HEK293 (cell line): ENCODE measurements around the gene AGAP1.
A peak's percentile ranks its signal among the peaks of the same experiment; 100 is the strongest.

Experiments
- BCL11B ChIP-seq: fragments of 450-650 bp; formaldehyde crosslinking; IDR thresholded peaks from 2 replicates; pipeline ENCODE4 v1.5.1; 2016; ENCODE audit warnings: low read depth, missing biosample characterization, missing genetic modification characterization
- CTCF ChIP-seq: fragments of 450-650 bp; formaldehyde crosslinking; IDR thresholded peaks from 2 replicates; pipeline ENCODE4 v1.5.1; 2016; ENCODE audit warnings: missing biosample characterization, missing genetic modification characterization
- EGR2 ChIP-seq: fragments of 450-650 bp; formaldehyde crosslinking; IDR thresholded peaks from 2 replicates; pipeline ENCODE4 v1.5.1; 2016; ENCODE audit warnings: low read depth, missing biosample characterization, missing genetic modification characterization
- KLF17 ChIP-seq: fragments of 450-650 bp; formaldehyde crosslinking; IDR thresholded peaks from 2 replicates; pipeline ENCODE4 v1.5.1; 2016; ENCODE audit warnings: missing biosample characterization, missing genetic modification characterization
- PRDM4 ChIP-seq: fragments of 450-650 bp; formaldehyde crosslinking; IDR thresholded peaks from 2 replicates; pipeline ENCODE4 v1.5.1; 2017; ENCODE audit warnings: missing biosample characterization, missing genetic modification characterization
- SCRT2 ChIP-seq: fragments of 450-650 bp; formaldehyde crosslinking; IDR thresholded peaks from 2 replicates; pipeline ENCODE4 v1.5.1; 2016; ENCODE audit warnings: missing biosample characterization, missing genetic modification characterization
- WT1 ChIP-seq: fragments of 450-650 bp; formaldehyde crosslinking; IDR thresholded peaks from 2 replicates; pipeline ENCODE4 v1.5.1; 2016; ENCODE audit warnings: missing biosample characterization, missing genetic modification characterization
- YY2 ChIP-seq: fragments of 450-650 bp; formaldehyde crosslinking; IDR thresholded peaks from 2 replicates; pipeline ENCODE4 v1.5.1; 2016; ENCODE audit warnings: missing biosample characterization, missing genetic modification characterization
- ZBTB1 ChIP-seq: fragments of 450-650 bp; formaldehyde crosslinking; IDR thresholded peaks from 2 replicates; pipeline ENCODE4 v1.5.1; 2016; ENCODE audit warnings: missing biosample characterization, missing genetic modification characterization
- ZBTB21 ChIP-seq: fragments of 450-650 bp; formaldehyde crosslinking; IDR thresholded peaks from 2 replicates; pipeline ENCODE4 v1.5.1; 2017; ENCODE audit warnings: missing biosample characterization, missing genetic modification characterization
- ZBTB26 ChIP-seq: fragments of 450-650 bp; formaldehyde crosslinking; optimal IDR thresholded peaks from 2 replicates; pipeline ENCODE3; 2016; ENCODE audit warnings: missing biosample characterization, mild to moderate bottlenecking, missing genetic modification characterization
- ZBTB7A ChIP-seq: fragments of 450-650 bp; formaldehyde crosslinking; IDR thresholded peaks from 2 replicates; pipeline ENCODE4 v1.5.1; 2016; ENCODE audit warnings: low read depth, missing biosample characterization, missing genetic modification characterization
- ZNF114 ChIP-seq: fragments of 450-650 bp; formaldehyde crosslinking; IDR thresholded peaks from 2 replicates; pipeline ENCODE4 v1.5.0; 2017; ENCODE audit warnings: missing biosample characterization, missing genetic modification characterization
- ZNF138 ChIP-seq: fragments of 450-650 bp; formaldehyde crosslinking; IDR thresholded peaks from 2 replicates; pipeline ENCODE4 v1.5.1; 2016; ENCODE audit warnings: missing biosample characterization, missing genetic modification characterization, borderline replicate concordance
- ZNF175 ChIP-seq: fragments of 450-650 bp; formaldehyde crosslinking; IDR thresholded peaks from 2 replicates; pipeline ENCODE4 v1.5.1; 2016; ENCODE audit warnings: missing biosample characterization, missing genetic modification characterization
- ZNF311 ChIP-seq: fragments of 450-650 bp; formaldehyde crosslinking; IDR thresholded peaks from 2 replicates; pipeline ENCODE4 v1.5.1; 2017; ENCODE audit warnings: missing biosample characterization, missing genetic modification characterization, borderline replicate concordance
- ZNF37A ChIP-seq: fragments of 450-650 bp; IDR thresholded peaks from 2 replicates; pipeline ENCODE4 v1.5.1; 2018; ENCODE audit warnings: missing biosample characterization, missing genetic modification characterization
- ZNF391 ChIP-seq: fragments of 450-650 bp; formaldehyde crosslinking; IDR thresholded peaks from 2 replicates; pipeline ENCODE4 v1.5.1; 2016; ENCODE audit warnings: low read depth, missing biosample characterization, missing genetic modification characterization, borderline replicate concordance
- ZNF558 ChIP-seq: fragments of 450-650 bp; formaldehyde crosslinking; IDR thresholded peaks from 2 replicates; pipeline ENCODE4 v1.5.1; 2016; ENCODE audit warnings: missing biosample characterization, missing genetic modification characterization
- ZNF629 ChIP-seq: fragments of 450-650 bp; formaldehyde crosslinking; IDR thresholded peaks from 2 replicates; pipeline ENCODE4 v1.5.1; 2017; ENCODE audit warnings: missing biosample characterization, missing genetic modification characterization
- ZNF660 ChIP-seq: fragments of 450-650 bp; IDR thresholded peaks from 2 replicates; pipeline ENCODE4 v1.5.1; 2018; ENCODE audit warnings: missing biosample characterization, mild to moderate bottlenecking, missing genetic modification characterization
- ZNF692 ChIP-seq: fragments of 450-650 bp; formaldehyde crosslinking; IDR thresholded peaks from 2 replicates; pipeline ENCODE4 v1.5.1; 2016; ENCODE audit warnings: missing biosample characterization, missing genetic modification characterization
- ZNF707 ChIP-seq: fragments of 450-650 bp; formaldehyde crosslinking; IDR thresholded peaks from 2 replicates; pipeline ENCODE4 v1.5.1; 2016; ENCODE audit warnings: missing biosample characterization, missing genetic modification characterization
- ZNF830 ChIP-seq: fragments of 450-650 bp; IDR thresholded peaks from 2 replicates; pipeline ENCODE4 v1.5.0; 2018; ENCODE audit warnings: missing biosample characterization, missing genetic modification characterization, low read depth, mild to moderate bottlenecking, moderate library complexity
- ZXDB ChIP-seq: fragments of 450-650 bp; formaldehyde crosslinking; IDR thresholded peaks from 2 replicates; pipeline ENCODE4 v1.5.1; 2016; ENCODE audit warnings: missing biosample characterization, missing genetic modification characterization
- TF ChIP-seq, protein P1 (sequence below): fragments of 450-650 bp; formaldehyde crosslinking; IDR thresholded peaks from 2 replicates; pipeline ENCODE4 v1.5.1; 2016; ENCODE audit warnings: missing biosample characterization, missing genetic modification characterization
- TF ChIP-seq, protein P2 (sequence below): fragments of 450-650 bp; formaldehyde crosslinking; IDR thresholded peaks from 2 replicates; pipeline ENCODE4 v1.5.1; 2016; ENCODE audit warnings: missing biosample characterization, missing genetic modification characterization, low read depth

Gene AGAP1

GRCh38 chr2:236078297-236079255 is 584.7 kb downstream of the AGAP1 start (continued):
- no peak for TF ChIP-seq ZNF830
- TF ChIP-seq ZNF37A (tag by site-specific recombination): no peak
- TF ChIP-seq, protein P1, sequence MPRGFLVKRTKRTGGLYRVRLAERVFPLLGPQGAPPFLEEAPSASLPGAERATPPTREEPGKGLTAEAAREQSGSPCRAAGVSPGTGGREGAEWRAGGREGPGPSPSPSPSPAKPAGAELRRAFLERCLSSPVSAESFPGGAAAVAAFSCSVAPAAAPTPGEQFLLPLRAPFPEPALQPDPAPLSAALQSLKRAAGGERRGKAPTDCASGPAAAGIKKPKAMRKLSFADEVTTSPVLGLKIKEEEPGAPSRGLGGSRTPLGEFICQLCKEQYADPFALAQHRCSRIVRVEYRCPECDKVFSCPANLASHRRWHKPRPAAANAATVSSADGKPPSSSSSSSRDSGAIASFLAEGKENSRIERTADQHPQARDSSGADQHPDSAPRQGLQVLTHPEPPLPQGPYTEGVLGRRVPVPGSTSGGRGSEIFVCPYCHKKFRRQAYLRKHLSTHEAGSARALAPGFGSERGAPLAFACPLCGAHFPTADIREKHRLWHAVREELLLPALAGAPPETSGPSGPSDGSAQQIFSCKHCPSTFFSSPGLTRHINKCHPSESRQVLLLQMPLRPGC (tag by site-specific recombination): peak; percentile 93
- no peak for TF ChIP-seq ZBTB1 (tag by site-specific recombination)
- TF ChIP-seq ZBTB21 (tag by site-specific recombination): 0 out of 2 replicates have a peak, but pooled peaks have one; percentile 49
- TF ChIP-seq SCRT2 (tag by site-specific recombination): peak; percentile 87
- TF ChIP-seq KLF17 (tag by site-specific recombination): peak; percentile 85
- TF ChIP-seq ZNF311 (tag by site-specific recombination): no peak
- peak; percentile 63; the same call in 1 of the 2 replicates for TF ChIP-seq ZNF692 (tag by site-specific recombination)
- TF ChIP-seq ZNF114 (tag by site-specific recombination): no peak
- peak; percentile 34; the same call in 1 of the 2 replicates for TF ChIP-seq ZNF558
- TF ChIP-seq ZNF629 (tag by site-specific recombination): peak; percentile 90
- TF ChIP-seq ZNF175 (tag by site-specific recombination): no peak
- TF ChIP-seq EGR2: peak; percentile 60; the same call in 1 of the 2 replicates
- TF ChIP-seq ZXDB (tag by site-specific recombination): peak; percentile 74
- peak; percentile 59 for TF ChIP-seq WT1 (tag by site-specific recombination)
- TF ChIP-seq ZBTB26: no peak
- no peak for TF ChIP-seq YY2
- TF ChIP-seq PRDM4 (tag by site-specific recombination): peak; percentile 65; the same call in 1 of the 2 replicates
- TF ChIP-seq ZNF138 (tag by site-specific recombination): no peak
- no peak for TF ChIP-seq CTCF (tag by site-specific recombination)
- TF ChIP-seq ZNF391 (tag by site-specific recombination): peak; percentile 77; the same call in 1 of the 2 replicates
- TF ChIP-seq ZBTB7A (tag by site-specific recombination): no peak
- TF ChIP-seq BCL11B: peak; percentile 84
- TF ChIP-seq ZNF660 (tag by site-specific recombination): peak; percentile 86
- TF ChIP-seq, protein P2, sequence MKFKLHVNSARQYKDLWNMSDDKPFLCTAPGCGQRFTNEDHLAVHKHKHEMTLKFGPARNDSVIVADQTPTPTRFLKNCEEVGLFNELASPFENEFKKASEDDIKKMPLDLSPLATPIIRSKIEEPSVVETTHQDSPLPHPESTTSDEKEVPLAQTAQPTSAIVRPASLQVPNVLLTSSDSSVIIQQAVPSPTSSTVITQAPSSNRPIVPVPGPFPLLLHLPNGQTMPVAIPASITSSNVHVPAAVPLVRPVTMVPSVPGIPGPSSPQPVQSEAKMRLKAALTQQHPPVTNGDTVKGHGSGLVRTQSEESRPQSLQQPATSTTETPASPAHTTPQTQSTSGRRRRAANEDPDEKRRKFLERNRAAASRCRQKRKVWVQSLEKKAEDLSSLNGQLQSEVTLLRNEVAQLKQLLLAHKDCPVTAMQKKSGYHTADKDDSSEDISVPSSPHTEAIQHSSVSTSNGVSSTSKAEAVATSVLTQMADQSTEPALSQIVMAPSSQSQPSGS: peak; percentile 81
- TF ChIP-seq ZNF707 (tag by site-specific recombination): no peak
